Tibial nerve (tissue), 4 donors: ENCODE data around the gene WDR48. TPM values are rescaled to one million over a fixed set of nuclear protein-coding genes. Genes with fewer than 3 reads are reported as not detected.

Source experiments
- DNase-seq, 2 donors: peaks; one replicate each; pipeline ENCODE4 v3.0.0-alpha.2; 2019; ENCODE audit warnings: low spot score in 2 of 2
- H3K27ac ChIP-seq, 4 donors: fragments of 200-600 bp; sonication (generic) in 3 of 4; one replicate each; pipeline ENCODE4 v1.5.1; 2017 to 2019; ENCODE audit warnings: mild to moderate bottlenecking in 1 of 4
- H3K27me3 ChIP-seq, 2 donors: fragments of 200-600 bp; sonication (generic) in 1 of 2; one replicate each; pipeline versions ENCODE4 v1.5.1 to v1.6.0; 2017 to 2019
- H3K36me3 ChIP-seq, 3 donors: fragments of 200-600 bp; sonication (generic); one replicate each; pipeline ENCODE4 v1.5.1; 2018 to 2019
- H3K4me1 ChIP-seq, 4 donors: fragments of 200-600 bp; sonication (generic) in 3 of 4; one replicate each; pipeline ENCODE4 v1.5.1; 2017 to 2019
- H3K4me3 ChIP-seq, 4 donors: fragments of 200-600 bp; sonication (generic) in 3 of 4; one replicate each; pipeline ENCODE4 v1.5.1; 2017 to 2019; ENCODE audit warnings: mild to moderate bottlenecking in 1 of 4, moderate library complexity in 1 of 4
- H3K9me3 ChIP-seq, 4 donors: fragments of 200-600 bp; sonication (generic) in 3 of 4; one replicate each; pipeline ENCODE4 v1.5.1; 2017 to 2019
- CTCF ChIP-seq, 5 experiments: fragments of 200-600 bp in 3 of 5; fragments of 450-650 bp in 2 of 5; sonication (generic) in 3 of 5; IDR thresholded peaks; one replicate each; pipeline ENCODE4 v1.5.1; 2016 to 2019; ENCODE audit warnings: antibody characterized with exemption in 5 of 5, mild to moderate bottlenecking in 3 of 5, moderate library complexity in 2 of 5
- EP300 ChIP-seq, 2 donors: sonication (generic); formaldehyde crosslinking; IDR thresholded peaks; one replicate each; pipeline ENCODE4 v1.6.1; 2017; ENCODE audit warnings: antibody characterized with exemption in 2 of 2, mild to moderate bottlenecking in 1 of 2
- POLR2A ChIP-seq, 2 donors: fragments of 450-650 bp; IDR thresholded peaks; one replicate each; pipeline ENCODE4 v1.6.1; 2017; ENCODE audit warnings: antibody characterized with exemption in 2 of 2, mild to moderate bottlenecking in 2 of 2, moderate library complexity in 2 of 2
- WGBS, 2 donors: methylation state at CpG; one replicate each; pipeline ENCODE4 v1.1.5; 2018; 5-methylcytosine and 5-hydroxymethylcytosine counted together
- total RNA-seq, 4 donors: library from RNA; depleted of rRNA; stranded (reverse); fragments of >200 nt; gene quantifications; one replicate each; pipeline ENCODE4 v1.1.0, GENCODE V29; 2016

WDR48 gene
- total RNA-seq, 4 donors from 2014 or later = 25.2 to 42.6 (median 36.5) TPM

DNA sequence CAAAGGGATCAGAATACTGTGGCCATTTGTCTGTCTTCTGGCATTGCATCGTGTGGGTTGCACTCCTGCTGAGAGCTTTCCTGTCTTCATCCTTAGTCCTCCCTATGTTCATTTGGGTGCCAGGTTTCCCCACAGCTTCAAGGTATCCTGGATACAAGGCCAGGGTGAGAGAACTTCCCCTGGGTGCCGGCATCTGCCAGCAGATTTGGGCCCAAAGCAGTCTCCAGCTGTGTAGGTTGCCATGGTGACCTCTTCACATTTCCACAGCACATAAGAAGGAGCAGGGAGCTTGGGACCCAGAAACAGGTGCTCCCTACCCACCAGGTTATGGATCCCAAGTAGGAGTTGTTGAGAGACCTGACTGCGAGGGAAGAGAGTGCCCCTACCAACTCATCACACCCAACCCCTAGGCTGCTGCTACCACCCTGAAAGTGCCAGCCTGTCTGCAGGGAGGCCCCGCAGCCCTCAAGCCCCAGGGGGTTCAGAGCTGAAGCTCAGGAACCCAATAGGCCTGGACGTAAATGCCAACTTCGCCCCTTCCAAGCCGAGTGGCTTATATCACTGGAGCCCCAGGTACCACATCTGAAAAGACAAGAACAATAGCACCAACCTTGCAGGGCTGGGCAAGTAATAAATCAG is 75.6 kb downstream of the WDR48 start:
- Histone ChIP-seq H3K9me3 (no peaks in the 10 kb centered on the region), H3K27ac (no peak overlapping the region), H3K4me1 (no peaks in the 10 kb centered on the region), H3K4me3 (no peak overlapping the region), H3K36me3 (peaks cover 0 to 35% (median 0%) of the 10 kb centered on the region in 3 donors), H3K27me3 (no peaks in the 10 kb centered on the region)
- no peak for TF ChIP-seq CTCF (IDR thresholded peaks at IDR 0.05)
- TF ChIP-seq EP300 (IDR thresholded peaks at IDR 0.05) = no peak
- no peak for TF ChIP-seq POLR2A (IDR thresholded peaks at IDR 0.05)
- 73 to 74% methylated on average over 7 of the region's 7 CpGs for WGBS, 2 donors
- no peak for DNase-seq

GRCh38 chr3:39127908-39128304 is 76.1 kb downstream of the WDR48 start:
- Histone ChIP-seq H3K9me3 (no peaks in the 10 kb centered on the region), H3K36me3 (peaks cover 0 to 37% (median 0%) of the 10 kb centered on the region in 3 donors), H3K4me3 (no peak overlapping the region), H3K27me3 (no peaks in the 10 kb centered on the region), H3K4me1 (no peaks in the 10 kb centered on the region), H3K27ac (no peak overlapping the region)
- no peak for DNase-seq
- WGBS, 2 donors = 25 to 37% methylated on average over 1 of the region's 1 CpG
- TF ChIP-seq CTCF (IDR thresholded peaks at IDR 0.05) (no peak), EP300 (IDR thresholded peaks at IDR 0.05) (no peak), POLR2A (IDR thresholded peaks at IDR 0.05) (no peak)

- no peaks in the 10 kb centered on the region for H3K9me3 ChIP-seq
- WGBS, 2 donors = 94 to 97% methylated on average over 7 of the region's 7 CpGs
- H3K27ac ChIP-seq = no peak overlapping the region
- no peak overlapping the region for H3K4me3 ChIP-seq
- H3K27me3 ChIP-seq = no peaks in the 10 kb centered on the region
- H3K4me1 ChIP-seq = no peaks in the 10 kb centered on the region
- H3K36me3 ChIP-seq = peaks cover 0 to 48% (median 0%) of the 10 kb centered on the region in 3 donors
- DNase-seq = no peak
- TF ChIP-seq CTCF (IDR thresholded peaks at IDR 0.05) = no peak
- TF ChIP-seq EP300 (IDR thresholded peaks at IDR 0.05) = no peak
- TF ChIP-seq POLR2A (IDR thresholded peaks at IDR 0.05) = no peak
Measured at GRCh38 chr3:39128951-39129350, 77.1 kb downstream of the WDR48 start.

- TF ChIP-seq CTCF (IDR thresholded peaks at IDR 0.05) (no peak), POLR2A (IDR thresholded peaks at IDR 0.05) (no peak), EP300 (IDR thresholded peaks at IDR 0.05) (no peak)
- WGBS, 2 donors = 93 to 94% methylated on average over 6 of the region's 6 CpGs
- Histone ChIP-seq H3K9me3 (no peaks in the 10 kb centered on the region), H3K4me3 (no peak overlapping the region), H3K4me1 (no peaks in the 10 kb centered on the region), H3K27ac (no peak overlapping the region), H3K27me3 (no peaks in the 10 kb centered on the region), H3K36me3 (peaks cover 0 to 58% (median 0%) of the 10 kb centered on the region in 3 donors)
- no peak for DNase-seq
Measured at GRCh38 chr3:39130026-39130425, 78.2 kb downstream of the WDR48 start.

GRCh38 chr3:39130693-39131265 is 79.0 kb downstream of the WDR48 start:
- H3K27ac ChIP-seq = no peak overlapping the region
- peaks cover 0 to 64% (median 0%) of the 10 kb centered on the region in 3 donors for H3K36me3 ChIP-seq
- H3K4me3 ChIP-seq = no peak overlapping the region
- TF ChIP-seq CTCF (IDR thresholded peaks at IDR 0.05) (no peak), EP300 (IDR thresholded peaks at IDR 0.05) (no peak), POLR2A (IDR thresholded peaks at IDR 0.05) (no peak)
- H3K9me3 ChIP-seq = no peaks in the 10 kb centered on the region
- no peak for DNase-seq
- H3K4me1 ChIP-seq = no peaks in the 10 kb centered on the region
- 67 to 73% methylated on average over 3 of the region's 3 CpGs for WGBS, 2 donors
- no peaks in the 10 kb centered on the region for H3K27me3 ChIP-seq
